Fibroblast of mammary gland (primary cell): ENCODE data around the gene IVNS1ABP.

Experiments used
- DNase-seq: peaks from one replicate; pipeline ENCODE4 v3.0.0-alpha.2; 2010; ENCODE audit warnings: low read depth
- H3K4me3 ChIP-seq: 2 replicates; pipeline ENCODE4 v1.5.1; 2011; ENCODE audit warnings: low read depth, mild to moderate bottlenecking, low read length, moderate library complexity; ENCODE audit not compliant: control insufficient read depth
- TF ChIP-seq, protein P1 (sequence below): conservative IDR thresholded peaks from 2 replicates; pipeline ENCODE4 v1.5.1; 2011; ENCODE audit warnings: low read depth, low read length, inconsistent platforms; ENCODE audit not compliant: control insufficient read depth, insufficient read depth

IVNS1ABP gene

DNA sequence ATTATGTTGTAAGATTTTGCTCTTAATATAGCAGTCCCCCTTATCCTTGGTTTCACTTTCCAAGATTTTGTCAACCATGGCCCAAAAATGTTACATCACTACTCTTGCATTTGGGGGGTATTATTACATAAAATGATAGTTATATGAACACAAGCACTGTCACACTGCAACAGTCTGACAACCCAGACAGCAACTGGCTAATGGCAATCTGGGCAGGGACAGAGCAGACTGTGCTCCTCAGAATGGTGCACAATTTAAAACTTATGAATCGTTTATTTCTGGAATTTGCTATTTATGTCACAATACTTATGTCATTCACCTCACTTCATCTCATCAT, 2.1 kb upstream of the IVNS1ABP start:
- DNase-seq: no peak

DNA sequence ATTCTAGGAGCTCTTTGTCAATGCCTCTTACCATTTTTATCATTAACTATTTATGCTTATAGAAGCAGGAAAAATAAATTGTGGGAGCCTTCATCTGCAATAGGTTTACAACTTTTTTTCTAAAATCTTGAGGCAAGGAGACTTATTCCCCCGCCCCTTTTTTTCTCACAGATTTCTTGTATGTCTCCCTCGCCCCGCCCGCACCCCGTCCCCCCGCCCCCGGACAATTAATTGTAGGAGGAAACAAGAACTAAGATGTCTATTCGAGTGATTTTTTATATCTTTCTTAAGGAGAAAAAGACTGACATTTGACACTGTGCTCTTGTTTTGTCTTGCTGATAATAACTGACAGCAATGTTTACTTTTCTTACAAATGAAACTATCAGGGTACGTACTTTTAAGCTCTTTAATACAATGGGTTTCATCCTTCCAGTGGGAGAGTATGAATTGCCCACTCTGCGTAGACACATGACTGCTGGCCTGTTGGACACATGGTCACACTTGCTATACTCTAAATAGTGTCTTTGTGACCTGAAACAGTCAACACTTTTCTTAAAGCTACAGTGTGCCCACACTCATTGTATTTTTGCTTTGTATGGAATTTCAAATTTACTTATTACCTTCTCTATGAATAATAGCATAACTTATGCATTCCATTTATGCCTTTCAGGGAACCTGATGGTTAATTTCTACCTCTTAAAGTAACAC, 1.5 kb upstream of the IVNS1ABP start:
- H3K4me3 ChIP-seq: no peak overlapping the region
- DNase-seq: no peak
- TF ChIP-seq, protein P1, sequence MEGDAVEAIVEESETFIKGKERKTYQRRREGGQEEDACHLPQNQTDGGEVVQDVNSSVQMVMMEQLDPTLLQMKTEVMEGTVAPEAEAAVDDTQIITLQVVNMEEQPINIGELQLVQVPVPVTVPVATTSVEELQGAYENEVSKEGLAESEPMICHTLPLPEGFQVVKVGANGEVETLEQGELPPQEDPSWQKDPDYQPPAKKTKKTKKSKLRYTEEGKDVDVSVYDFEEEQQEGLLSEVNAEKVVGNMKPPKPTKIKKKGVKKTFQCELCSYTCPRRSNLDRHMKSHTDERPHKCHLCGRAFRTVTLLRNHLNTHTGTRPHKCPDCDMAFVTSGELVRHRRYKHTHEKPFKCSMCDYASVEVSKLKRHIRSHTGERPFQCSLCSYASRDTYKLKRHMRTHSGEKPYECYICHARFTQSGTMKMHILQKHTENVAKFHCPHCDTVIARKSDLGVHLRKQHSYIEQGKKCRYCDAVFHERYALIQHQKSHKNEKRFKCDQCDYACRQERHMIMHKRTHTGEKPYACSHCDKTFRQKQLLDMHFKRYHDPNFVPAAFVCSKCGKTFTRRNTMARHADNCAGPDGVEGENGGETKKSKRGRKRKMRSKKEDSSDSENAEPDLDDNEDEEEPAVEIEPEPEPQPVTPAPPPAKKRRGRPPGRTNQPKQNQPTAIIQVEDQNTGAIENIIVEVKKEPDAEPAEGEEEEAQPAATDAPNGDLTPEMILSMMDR: no peak

More for the DNA sequence above, 2.1 kb upstream of the IVNS1ABP start:
- TF ChIP-seq, protein P1: no peak
- H3K4me3 ChIP-seq: no peak overlapping the region

DNA sequence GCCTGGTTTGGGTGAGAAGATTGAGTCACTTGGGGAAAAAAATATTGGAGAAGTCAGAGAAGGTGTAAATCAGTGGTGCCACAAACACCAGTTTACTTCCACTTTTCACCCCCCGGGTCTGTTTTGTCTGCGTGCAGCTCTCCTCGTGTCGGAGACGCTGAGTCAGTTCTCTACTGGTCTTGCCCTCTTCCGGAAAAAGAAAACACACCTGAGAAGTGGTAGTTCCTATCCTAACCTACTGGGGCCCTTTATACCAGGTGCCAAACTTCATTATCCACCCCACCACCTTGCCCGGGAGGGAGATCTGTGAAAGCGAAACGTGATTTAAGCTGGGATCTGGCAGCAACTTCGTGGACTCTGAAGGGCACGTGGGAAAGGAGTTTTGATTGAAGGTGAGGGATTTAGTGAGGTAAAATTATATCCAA, 855 bp upstream of the IVNS1ABP start:
- TF ChIP-seq, protein P1: no peak
- peak overlapping the region; percentile 92 for H3K4me3 ChIP-seq
- no peak for DNase-seq

DNA sequence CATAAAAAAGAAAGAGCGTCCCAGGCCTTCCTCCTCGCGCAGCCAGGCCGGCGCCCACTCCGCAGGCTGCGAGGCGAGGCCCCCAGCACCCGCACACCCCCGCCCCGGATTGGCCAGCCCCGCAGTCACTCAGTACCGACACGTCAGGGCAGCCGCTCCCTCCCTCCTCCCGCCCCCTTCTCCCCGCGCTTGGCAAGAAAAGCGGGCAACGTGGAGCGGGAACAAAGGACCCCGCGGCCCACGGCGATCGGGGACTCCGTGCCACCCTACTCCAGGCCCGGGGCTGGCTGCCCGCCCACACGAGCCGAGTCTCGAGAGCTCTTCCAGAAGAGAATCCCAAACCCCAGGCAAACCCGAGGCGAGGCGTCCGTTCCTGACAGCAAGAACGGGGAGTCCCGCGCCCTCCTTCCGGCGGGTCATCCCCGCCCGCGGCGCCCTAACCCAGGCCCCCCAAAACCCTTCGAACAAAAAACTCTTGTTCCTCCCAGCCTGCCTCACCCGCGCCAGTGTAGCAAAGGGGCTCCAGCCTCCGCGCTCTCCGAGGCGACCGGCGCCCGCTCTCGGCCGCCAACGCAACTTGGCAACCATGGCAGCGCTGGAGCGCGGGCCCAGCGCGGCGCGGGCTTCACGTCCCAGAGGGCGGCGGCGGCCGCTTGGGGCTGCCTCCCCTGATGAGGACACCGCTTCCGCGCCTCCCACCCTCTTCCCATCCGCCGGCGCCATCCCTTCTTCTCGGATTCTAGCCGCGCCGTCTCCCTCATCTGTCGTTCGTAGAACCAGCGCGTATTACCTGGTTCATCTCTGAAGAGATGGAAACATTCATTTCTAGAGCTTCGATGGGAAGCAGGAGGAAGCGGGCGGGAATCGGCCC, 645 bp downstream of the IVNS1ABP start:
- peak; percentile 84 for DNase-seq
- TF ChIP-seq, protein P1: no peak
- peak overlapping the region; percentile 92 for H3K4me3 ChIP-seq

DNA sequence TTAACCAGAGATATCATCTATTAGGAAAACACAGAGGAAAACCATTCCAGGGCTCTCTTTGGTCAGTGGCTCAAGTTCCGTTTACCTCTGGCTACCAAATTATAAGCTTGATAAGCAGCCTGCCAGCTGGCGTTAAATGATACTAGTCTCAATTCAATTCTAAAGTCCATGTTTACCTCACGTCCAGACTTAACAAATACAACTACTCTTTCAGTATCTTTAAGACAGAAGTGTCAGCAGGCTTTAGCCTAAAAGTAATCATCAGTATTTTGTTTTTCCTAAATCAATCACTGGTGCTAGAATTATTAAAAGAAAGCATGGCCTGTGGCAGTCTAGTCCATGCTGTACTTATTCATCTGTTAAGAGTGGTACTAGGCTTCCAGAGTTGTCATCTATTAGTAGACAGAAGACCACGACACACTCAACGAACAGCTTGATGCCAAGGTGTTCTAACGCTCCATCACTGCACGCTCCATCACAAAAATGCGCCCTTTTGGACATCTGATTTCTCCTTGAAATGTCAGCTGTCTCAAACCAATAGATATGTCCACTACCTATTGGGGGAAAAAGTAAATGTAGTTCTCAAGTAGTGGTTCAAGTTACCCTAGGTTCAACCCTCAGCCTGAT, 1.5 kb downstream of the IVNS1ABP start:
- DNase-seq: no peak
- H3K4me3 ChIP-seq: peak overlapping the region; percentile 92
- TF ChIP-seq, protein P1: no peak

DNA sequence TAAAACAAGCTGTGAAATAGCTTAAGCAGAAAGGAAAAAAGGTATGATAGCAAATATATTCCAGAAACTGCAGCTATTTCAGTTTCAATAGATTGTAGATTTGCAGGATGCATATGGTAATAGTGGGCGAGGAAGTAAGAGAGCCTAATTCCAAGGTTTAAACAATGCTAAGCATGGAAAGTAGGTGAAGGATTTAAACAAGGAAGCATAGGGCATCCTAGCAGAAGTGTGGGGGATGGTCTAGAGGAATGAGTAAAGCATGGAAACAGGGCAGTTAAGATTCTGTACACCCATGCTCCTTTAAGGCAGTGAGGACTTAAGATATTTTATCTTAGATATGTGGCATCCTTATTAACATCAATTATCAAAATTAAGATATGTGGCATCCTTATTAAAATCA, 2.6 kb downstream of the IVNS1ABP start:
- H3K4me3 ChIP-seq: peak overlapping the region; percentile 92
- DNase-seq: no peak
- TF ChIP-seq, protein P1: no peak
